H9 (cell line): ENCODE data around the gene DCAF15. TPM values are rescaled to one million over a fixed set of nuclear protein-coding genes. Genes with fewer than 3 reads are reported as not detected.
A peak's percentile ranks its signal among the peaks of the same experiment; 100 is the strongest.

Experiments used
- DNase-seq: peaks from one replicate; pipeline ENCODE4 v3.0.0-alpha.2; 2017
- H2AFZ ChIP-seq: one replicate; pipeline ENCODE4 v1.6.1; 2013; ENCODE audit warnings: mild to moderate bottlenecking, low read length, control low read depth, moderate library complexity
- H2AK5ac ChIP-seq: 2 replicates; pipeline ENCODE4 v1.6.1; 2013; ENCODE audit warnings: low read length, control low read depth, mixed read lengths; ENCODE audit not compliant: insufficient read length
- H2BK120ac ChIP-seq: one replicate; pipeline ENCODE4 v1.6.1; 2013; ENCODE audit warnings: low read depth, mild to moderate bottlenecking, low read length, control low read depth, inconsistent platforms; ENCODE audit not compliant: poor library complexity, severe bottlenecking
- H2BK12ac ChIP-seq: 2 replicates; pipeline ENCODE4 v1.6.1; 2013; ENCODE audit warnings: low read length, control low read depth, mixed read lengths, low read depth; ENCODE audit not compliant: insufficient read length
- H2BK15ac ChIP-seq: 2 replicates; pipeline ENCODE4 v1.6.1; 2013; ENCODE audit warnings: low read depth, low read length, control low read depth
- H2BK20ac ChIP-seq: one replicate; pipeline ENCODE4 v1.6.1; 2013; ENCODE audit warnings: low read depth, mild to moderate bottlenecking, low read length, control low read depth, inconsistent platforms; ENCODE audit not compliant: poor library complexity, severe bottlenecking
- H2BK5ac ChIP-seq: 2 replicates; pipeline ENCODE4 v1.6.1; 2013; ENCODE audit warnings: low read length, control low read depth, mixed read lengths; ENCODE audit not compliant: insufficient read length
- H3K14ac ChIP-seq: 2 replicates; pipeline ENCODE4 v1.6.1; 2013; ENCODE audit warnings: low read length, control low read depth; ENCODE audit not compliant: insufficient read depth
- H3K18ac ChIP-seq: 2 replicates; pipeline ENCODE4 v1.6.1; 2013; ENCODE audit warnings: low read depth, mild to moderate bottlenecking, mixed read lengths, low read length, control low read depth; ENCODE audit not compliant: insufficient read length
- H3K23ac ChIP-seq: 2 replicates; pipeline ENCODE4 v1.6.1; 2013; ENCODE audit warnings: low read length, control low read depth, mixed read lengths, low read depth; ENCODE audit not compliant: insufficient read length
- H3K23me2 ChIP-seq: 2 replicates; pipeline ENCODE4 v1.6.1; 2013; ENCODE audit warnings: low read depth, mild to moderate bottlenecking, mixed read lengths, low read length, control low read depth; ENCODE audit not compliant: insufficient read length, poor library complexity, severe bottlenecking
- H3K27ac ChIP-seq: 2 replicates; pipeline ENCODE4 v1.5.1; 2013; ENCODE audit warnings: low read length, control low read depth, mixed read lengths, low read depth; ENCODE audit not compliant: insufficient read length
- H3K27me3 ChIP-seq: 2 replicates; pipeline ENCODE4 v1.6.1; 2013; ENCODE audit warnings: low read length, control low read depth, inconsistent platforms; ENCODE audit not compliant: insufficient read depth
- H3K4ac ChIP-seq: 2 replicates; pipeline ENCODE4 v1.6.1; 2013; ENCODE audit warnings: low read depth, mild to moderate bottlenecking, control low read depth, inconsistent platforms, low read length, moderate library complexity
- H3K4me1 ChIP-seq: 2 replicates; pipeline ENCODE4 v1.6.1; 2013; ENCODE audit warnings: low read length, control low read depth, inconsistent platforms; ENCODE audit not compliant: insufficient read depth
- H3K4me2 ChIP-seq: 2 replicates; pipeline ENCODE4 v1.6.1; 2013; ENCODE audit warnings: low read length, control low read depth, mixed read lengths; ENCODE audit not compliant: insufficient read length, insufficient read depth
- H3K56ac ChIP-seq: 2 replicates; pipeline ENCODE4 v1.6.1; 2013; ENCODE audit warnings: low read depth, mild to moderate bottlenecking, mixed read lengths, low read length, control low read depth; ENCODE audit not compliant: insufficient read length
- H3K79me1 ChIP-seq: 2 replicates; pipeline ENCODE4 v1.6.1; 2013; ENCODE audit warnings: low read depth, mild to moderate bottlenecking, moderate library complexity, low read length, control low read depth, inconsistent platforms; ENCODE audit not compliant: insufficient read depth, poor library complexity, severe bottlenecking
- H3K79me2 ChIP-seq: 2 replicates; pipeline ENCODE4 v1.6.1; 2013; ENCODE audit warnings: low read length, control low read depth, inconsistent platforms; ENCODE audit not compliant: insufficient read depth
- H3K9ac ChIP-seq: 2 replicates; pipeline ENCODE4 v1.6.1; 2013; ENCODE audit warnings: low read length, control low read depth, mixed read lengths; ENCODE audit not compliant: insufficient read length; ENCODE audit errors: extremely low read depth
- H3K9me3 ChIP-seq: one replicate; pipeline ENCODE4 v1.6.1; 2013; ENCODE audit warnings: low read depth, low read length, inconsistent platforms; ENCODE audit not compliant: control insufficient read depth
- H3T11ph ChIP-seq: one replicate; pipeline ENCODE4 v1.6.1; 2013; ENCODE audit warnings: mild to moderate bottlenecking, low read length, control low read depth, inconsistent platforms
- H4K20me1 ChIP-seq: one replicate; pipeline ENCODE4 v1.6.1; 2013; ENCODE audit not compliant: control insufficient read depth, insufficient read length, insufficient read depth
- H4K5ac ChIP-seq: 2 replicates; pipeline ENCODE4 v1.6.1; 2013; ENCODE audit warnings: low read depth, mild to moderate bottlenecking, mixed read lengths, low read length, control low read depth; ENCODE audit not compliant: insufficient read length
- H4K8ac ChIP-seq: replicated peaks from 2 replicates; pipeline ENCODE4 v1.6.1; 2013; ENCODE audit warnings: low read length, control low read depth, mixed read lengths, low read depth; ENCODE audit not compliant: insufficient read length
- H4K91ac ChIP-seq: 2 replicates; pipeline ENCODE4 v1.6.1; 2013; ENCODE audit warnings: low read depth, mild to moderate bottlenecking, moderate library complexity, mixed read lengths, low read length, control low read depth; ENCODE audit not compliant: insufficient read length
- H3K27ac Mint-ChIP-seq, 3 experiments: 2 replicates in 2 of 3; 3 replicates in 1 of 3; pipeline ENCODE4 v1.8.0; 2020 to 2021; ENCODE audit warnings: mixed read lengths in 3 of 3, mild to moderate bottlenecking in 1 of 3, moderate library complexity in 1 of 3
- H3K27me3 Mint-ChIP-seq: 2 replicates; pipeline ENCODE4 v1.8.0; 2021; ENCODE audit warnings: low read depth, mild to moderate bottlenecking, moderate library complexity, mixed read lengths
- H3K36me3 Mint-ChIP-seq, 3 experiments: 2 replicates in 2 of 3; 3 replicates in 1 of 3; pipeline ENCODE4 v1.8.0; 2020 to 2021; ENCODE audit warnings: low read depth in 3 of 3, mixed read lengths in 3 of 3; ENCODE audit not compliant: insufficient read depth in 1 of 3
- H3K4me1 Mint-ChIP-seq, 2 experiments: 2 replicates each; pipeline ENCODE4 v1.8.0; 2020; ENCODE audit warnings: mixed read lengths in 2 of 2
- H3K4me3 Mint-ChIP-seq, 2 experiments: 2 replicates in 1 of 2; 3 replicates in 1 of 2; pipeline ENCODE4 v1.8.0; 2020 to 2021; ENCODE audit warnings: mild to moderate bottlenecking in 2 of 2, mixed read lengths in 2 of 2, moderate library complexity in 1 of 2
- H3K9me3 Mint-ChIP-seq, 2 experiments: 2 replicates in 1 of 2; 3 replicates in 1 of 2; pipeline ENCODE4 v1.8.0; 2020; ENCODE audit warnings: mild to moderate bottlenecking in 2 of 2, mixed read lengths in 2 of 2, moderate library complexity in 1 of 2
- CTCF ChIP-seq: fragments of 200-600 bp; sonication (generic); conservative IDR thresholded peaks from 3 replicates; pipeline ENCODE4 v1.8.0; 2021; ENCODE audit warnings: antibody characterized with exemption, mild to moderate bottlenecking
- WGBS: extraction: QIAGEN DNeasy Blood & Tissue Kit; methylation state at CpG from one replicate; pipeline ENCODE4 v1.1.7; 2013; ENCODE audit warnings: missing lambda C conversion rate, low lambda C conversion rate, mixed read lengths; ENCODE audit not compliant: insufficient read length; ENCODE audit errors: extremely low coverage; 5-methylcytosine and 5-hydroxymethylcytosine counted together
- total RNA-seq: library from RNA; stranded (reverse); gene quantifications from 2 replicates; pipeline ENCODE4 v1.2.1, GENCODE V29; 2021

DCAF15 gene
- total RNA-seq, 1 experiment from 2014 or later = 82.5 TPM

- Histone ChIP-seq H4K8ac (no peak overlapping the region), H3K27ac (no peak overlapping the region), H4K91ac (no peak overlapping the region), H3K79me2 (no peaks in the 10 kb centered on the region), H2BK120ac (no peak overlapping the region), H3K23me2 (no peaks in the 10 kb centered on the region), H2BK15ac (no peak overlapping the region), H3K14ac (no peak overlapping the region), H3K23ac (no peak overlapping the region), H2BK5ac (no peak overlapping the region), H3K9me3 (no peaks in the 10 kb centered on the region), H2BK12ac (no peak overlapping the region), H4K20me1 (no peaks in the 10 kb centered on the region), H3T11ph (no peak overlapping the region), H2AK5ac (no peak overlapping the region), H2BK20ac (no peak overlapping the region), H3K79me1 (no peaks in the 10 kb centered on the region), H3K27me3 (no peaks in the 10 kb centered on the region), H2AFZ (no peak overlapping the region), H3K4me1 (no peaks in the 10 kb centered on the region), H4K5ac (no peak overlapping the region), H3K9ac (no peak overlapping the region), H3K56ac (no peak overlapping the region), H3K4ac (no peak overlapping the region), H3K4me2 (no peak overlapping the region), H3K18ac (no peak overlapping the region)
- peaks cover 5 to 6% of the 10 kb centered on the region in 2 experiments; a peak in 2 of 5 replicates for H3K9me3 Mint-ChIP-seq
- H3K36me3 Mint-ChIP-seq = peaks cover 6 to 22% (median 12%) of the 10 kb centered on the region in 3 experiments; a peak in 6 of 7 replicates
- no peaks in the 10 kb centered on the region for H3K27me3 Mint-ChIP-seq
- H3K27ac Mint-ChIP-seq = peak overlapping the region in 1 of 3 experiments; percentile 75; a peak in 1 of 7 replicates
- H3K4me1 Mint-ChIP-seq = peaks cover 11% of the 10 kb centered on the region in 2 experiments; a peak in 3 of 4 replicates
- H3K4me3 Mint-ChIP-seq = no peak overlapping the region
- no peak for TF ChIP-seq CTCF
- no CpG with 5 or more reads among the region's 13 CpGs for WGBS
- no peak for DNase-seq
Measured at GRCh38 chr19:14000691-14001375, 48.5 kb downstream of the DCAF15 start.
